WTC11 (cell line): ENCODE measurements around the gene RBCK1. TPM values are rescaled to one million over a fixed set of nuclear protein-coding genes. Genes with fewer than 3 reads are reported as not detected.

Experiments
- ATAC-seq: fragments of 200-7000 bp; cut with Tn5 transposase; 2 replicates; pipeline ENCODE4 v1.10.0; 2021; ENCODE audit warnings: mild to moderate bottlenecking, moderate library complexity
- CTCF ChIA-PET: fragments of 300-600 bp; sonication (Branson Sonifier 250); formaldehyde crosslinking; loops from one replicate; lab custom pipeline; 2021; ENCODE audit warnings: antibody characterized with exemption; lab: Charles Lee
- POLR2A ChIA-PET: fragments of 350-600 bp; sonication (Branson Sonifier 250); formaldehyde crosslinking; loops from one replicate; lab custom pipeline; 2021; ENCODE audit warnings: antibody characterized with exemption; lab: Charles Lee
- DNase-seq: peaks from one replicate; pipeline ENCODE4 v3.0.0; 2021; ENCODE audit warnings: low spot score
- H3K27ac Mint-ChIP-seq: 2 replicates; pipeline ENCODE4 v1.8.0; 2021; ENCODE audit warnings: mixed read lengths
- H3K27me3 Mint-ChIP-seq: 2 replicates; pipeline ENCODE4 v1.8.0; 2021; ENCODE audit warnings: low read depth, mild to moderate bottlenecking, moderate library complexity, mixed read lengths
- H3K36me3 Mint-ChIP-seq: 2 replicates; pipeline ENCODE4 v1.8.0; 2021; ENCODE audit warnings: mixed read lengths
- H3K4me1 Mint-ChIP-seq: 2 replicates; pipeline ENCODE4 v1.8.0; 2022; ENCODE audit warnings: mixed read lengths
- H3K4me3 Mint-ChIP-seq: 2 replicates; pipeline ENCODE4 v1.8.0; 2021; ENCODE audit warnings: mild to moderate bottlenecking, moderate library complexity, mixed read lengths
- H3K9me3 Mint-ChIP-seq: 2 replicates; pipeline ENCODE4 v1.8.0; 2021; ENCODE audit warnings: mixed read lengths
- CREB1 ChIP-seq: sonication (generic); formaldehyde crosslinking; IDR thresholded peaks from 2 replicates; pipeline ENCODE4 v1.8.0; 2023; ENCODE audit warnings: mild to moderate bottlenecking, missing genetic modification reagents
- E2F5 ChIP-seq: sonication (generic); formaldehyde crosslinking; IDR thresholded peaks from 2 replicates; pipeline ENCODE4 v1.8.1; 2022; ENCODE audit warnings: mild to moderate bottlenecking, moderate library complexity, missing genetic modification reagents
- ELF4 ChIP-seq: sonication (generic); formaldehyde crosslinking; IDR thresholded peaks from 2 replicates; pipeline ENCODE4 v1.8.1; 2022; ENCODE audit warnings: low read depth, mild to moderate bottlenecking, moderate library complexity, missing genetic modification reagents
- ESRRA ChIP-seq: sonication (generic); formaldehyde crosslinking; IDR thresholded peaks from 2 replicates; pipeline ENCODE4 v1.8.1; 2022; ENCODE audit warnings: mild to moderate bottlenecking, missing genetic modification reagents, borderline replicate concordance
- GTF2I ChIP-seq: fragments of 250-450 bp; sonication (Bioruptor Pico); conservative IDR thresholded peaks from 2 replicates; pipeline ENCODE4 v1.4.0; 2021; ENCODE audit warnings: mild to moderate bottlenecking
- MLX ChIP-seq: sonication (generic); formaldehyde crosslinking; IDR thresholded peaks from 2 replicates; pipeline ENCODE4 v1.8.1; 2023; ENCODE audit warnings: mild to moderate bottlenecking, missing genetic modification reagents, moderate library complexity
- NFATC4 ChIP-seq: fragments of 250-450 bp; sonication (Bioruptor Pico); IDR thresholded peaks from 2 replicates; pipeline ENCODE4 v1.9.0; 2021; ENCODE audit warnings: mild to moderate bottlenecking
- NR3C1 ChIP-seq: sonication (generic); formaldehyde crosslinking; conservative IDR thresholded peaks from 2 replicates; pipeline ENCODE4 v1.8.1; 2023; ENCODE audit warnings: low read depth, mild to moderate bottlenecking, missing genetic modification reagents
- RORB ChIP-seq: fragments of 250-450 bp; sonication (Bioruptor Pico); IDR thresholded peaks from 2 replicates; pipeline ENCODE4 v1.9.0; 2021; ENCODE audit warnings: mild to moderate bottlenecking
- STAT6 ChIP-seq: sonication (generic); formaldehyde crosslinking; conservative IDR thresholded peaks from 2 replicates; pipeline ENCODE4 v1.8.1; 2023; ENCODE audit warnings: mild to moderate bottlenecking, low read depth, missing genetic modification reagents, moderate library complexity
- TCF7 ChIP-seq: sonication (generic); formaldehyde crosslinking; IDR thresholded peaks from 2 replicates; pipeline ENCODE4 v1.8.0; 2022; ENCODE audit warnings: mild to moderate bottlenecking, low read depth, missing genetic modification reagents, moderate library complexity
- TEAD1 ChIP-seq: sonication (generic); formaldehyde crosslinking; IDR thresholded peaks from 2 replicates; pipeline ENCODE4 v1.8.0; 2022; ENCODE audit warnings: mild to moderate bottlenecking, missing genetic modification reagents
- TEAD4 ChIP-seq: sonication (generic); formaldehyde crosslinking; IDR thresholded peaks from 2 replicates; pipeline ENCODE4 v1.8.0; 2022; ENCODE audit warnings: mild to moderate bottlenecking, missing genetic modification reagents
- TP53 ChIP-seq: sonication (generic); formaldehyde crosslinking; IDR thresholded peaks from 2 replicates; pipeline ENCODE4 v1.8.1; 2023; ENCODE audit warnings: mild to moderate bottlenecking, missing genetic modification reagents
- ZBTB43 ChIP-seq: sonication (generic); formaldehyde crosslinking; IDR thresholded peaks from 2 replicates; pipeline ENCODE4 v1.8.1; 2023; ENCODE audit warnings: mild to moderate bottlenecking, missing genetic modification reagents
- ZNF121 ChIP-seq: sonication (generic); formaldehyde crosslinking; IDR thresholded peaks from 2 replicates; pipeline ENCODE4 v1.8.0; 2023; ENCODE audit warnings: missing genetic modification reagents
- ZNF232 ChIP-seq: sonication (generic); formaldehyde crosslinking; IDR thresholded peaks from 2 replicates; pipeline ENCODE4 v1.8.0; 2022; ENCODE audit warnings: mild to moderate bottlenecking, missing genetic modification reagents
- ZNF512 ChIP-seq: sonication (generic); formaldehyde crosslinking; IDR thresholded peaks from 2 replicates; pipeline ENCODE4 v1.8.1; 2022; ENCODE audit warnings: missing genetic modification reagents, borderline replicate concordance
- ZNF532 ChIP-seq: fragments of 250-450 bp; sonication (Bioruptor Pico); IDR thresholded peaks from 2 replicates; pipeline ENCODE4 v1.9.0; 2021; ENCODE audit warnings: mild to moderate bottlenecking, borderline replicate concordance
- ZNF671 ChIP-seq: fragments of 250-450 bp; sonication (Bioruptor Pico); IDR thresholded peaks from 2 replicates; pipeline ENCODE4 v1.8.0; 2021; ENCODE audit warnings: mild to moderate bottlenecking
- ZSCAN18 ChIP-seq: fragments of 250-450 bp; sonication (Bioruptor Pico); IDR thresholded peaks from 2 replicates; pipeline ENCODE4 v2.1.2; 2022; ENCODE audit warnings: mild to moderate bottlenecking, moderate library complexity
- total RNA-seq: library from RNA; stranded (reverse); gene quantifications from 3 replicates; pipeline ENCODE4 v1.2.3, GENCODE V29; 2021

RBCK1 gene
- total RNA-seq, 1 experiment from 2014 or later = 75.2 TPM

- TF ChIP-seq MLX (CRISPR knock-in tag) (no peak), ZNF671 (CRISPR knock-in tag) (no peak), ZNF532 (CRISPR knock-in tag) (no peak), CREB1 (CRISPR knock-in tag) (no peak), TEAD1 (CRISPR knock-in tag) (no peak), TEAD4 (CRISPR knock-in tag) (no peak), ELF4 (no peak), ZSCAN18 (CRISPR knock-in tag) (no peak), TCF7 (CRISPR knock-in tag) (no peak), NFATC4 (CRISPR knock-in tag) (no peak), RORB (CRISPR knock-in tag) (no peak), ZBTB43 (CRISPR knock-in tag) (no peak), GTF2I (CRISPR knock-in tag) (no peak), ZNF512 (CRISPR knock-in tag) (no peak)
- TF ChIP-seq, all 79 proteins: peak for 0
- H3K36me3 Mint-ChIP-seq = no peaks in the 10 kb centered on the region
- CTCF ChIA-PET = no interaction called here
- POLR2A ChIA-PET = no interaction called here
- ATAC-seq = no peak
- H3K27ac Mint-ChIP-seq = no peak overlapping the region
- peaks cover 16% of the 10 kb centered on the region for H3K4me1 Mint-ChIP-seq
- no peak overlapping the region for H3K4me3 Mint-ChIP-seq
- H3K27me3 Mint-ChIP-seq = peaks cover 14% of the 10 kb centered on the region
- no peak for DNase-seq
- no peaks in the 10 kb centered on the region for H3K9me3 Mint-ChIP-seq
Measured at GRCh38 chr20:376089-376488, 32.0 kb upstream of the RBCK1 start.

GRCh38 chr20:376750-377149 is 31.3 kb upstream of the RBCK1 start:
- CTCF ChIA-PET = no interaction called here
- POLR2A ChIA-PET = no interaction called here
- Mint-ChIP-seq H3K4me1 (peaks cover 14% of the 10 kb centered on the region), H3K4me3 (no peak overlapping the region), H3K27me3 (peaks cover 14% of the 10 kb centered on the region), H3K9me3 (no peaks in the 10 kb centered on the region), H3K36me3 (no peaks in the 10 kb centered on the region), H3K27ac (no peak overlapping the region)
- no peak for ATAC-seq
- no peak for DNase-seq
- no peak for TF ChIP-seq STAT6 (CRISPR knock-in tag)
- TF ChIP-seq NR3C1 (CRISPR knock-in tag) = no peak
- no peak for TF ChIP-seq ZNF121 (CRISPR knock-in tag)
- TF ChIP-seq TEAD1 (CRISPR knock-in tag) = no peak
- TF ChIP-seq ZNF232 (CRISPR knock-in tag) = no peak
- no peak for TF ChIP-seq ESRRA
- TF ChIP-seq E2F5 (CRISPR knock-in tag) = no peak
- no peak for TF ChIP-seq NFATC4 (CRISPR knock-in tag)
- no peak for TF ChIP-seq ZNF671 (CRISPR knock-in tag)
- no peak for TF ChIP-seq MLX (CRISPR knock-in tag)
- no peak for TF ChIP-seq TP53
